Measurements from ENCODE around the gene MRPL27.

Gene MRPL27

DNA sequence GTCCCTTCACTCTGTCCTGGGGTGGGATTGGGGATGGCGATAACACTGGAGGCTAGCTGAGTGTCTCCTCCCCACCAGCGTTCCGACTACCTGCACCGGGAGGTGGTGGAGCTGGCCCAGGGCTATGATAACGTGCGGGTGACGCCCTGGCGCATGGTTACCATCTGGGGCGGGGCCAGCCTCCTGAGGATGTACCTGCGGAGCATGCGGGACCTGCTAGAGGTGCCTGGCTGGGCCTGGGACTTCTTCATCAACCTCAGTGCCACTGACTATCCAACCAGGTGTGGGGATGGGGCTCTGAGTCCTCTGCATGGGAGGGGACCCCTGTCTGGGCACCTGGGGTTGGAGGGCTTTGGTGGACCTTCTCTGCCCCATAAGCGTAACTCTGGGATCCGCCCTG lies 18.2 kb downstream of the MRPL27 start:
- no peak overlapping the region for H3K4me3 ChIP-seq (IDR thresholded peaks at IDR 0.05; ENCODE audit: insufficient read depth, low read depth, low read length)
- H3K27me3 ChIP-seq (ENCODE audit: insufficient read depth, low read depth): no peaks in the 10 kb centered on the region
- H3K9ac ChIP-seq: no peak overlapping the region
- H3K4me2 ChIP-seq: no peak overlapping the region
- no peak overlapping the region for H3K27ac ChIP-seq
- TF ChIP-seq, protein P1, sequence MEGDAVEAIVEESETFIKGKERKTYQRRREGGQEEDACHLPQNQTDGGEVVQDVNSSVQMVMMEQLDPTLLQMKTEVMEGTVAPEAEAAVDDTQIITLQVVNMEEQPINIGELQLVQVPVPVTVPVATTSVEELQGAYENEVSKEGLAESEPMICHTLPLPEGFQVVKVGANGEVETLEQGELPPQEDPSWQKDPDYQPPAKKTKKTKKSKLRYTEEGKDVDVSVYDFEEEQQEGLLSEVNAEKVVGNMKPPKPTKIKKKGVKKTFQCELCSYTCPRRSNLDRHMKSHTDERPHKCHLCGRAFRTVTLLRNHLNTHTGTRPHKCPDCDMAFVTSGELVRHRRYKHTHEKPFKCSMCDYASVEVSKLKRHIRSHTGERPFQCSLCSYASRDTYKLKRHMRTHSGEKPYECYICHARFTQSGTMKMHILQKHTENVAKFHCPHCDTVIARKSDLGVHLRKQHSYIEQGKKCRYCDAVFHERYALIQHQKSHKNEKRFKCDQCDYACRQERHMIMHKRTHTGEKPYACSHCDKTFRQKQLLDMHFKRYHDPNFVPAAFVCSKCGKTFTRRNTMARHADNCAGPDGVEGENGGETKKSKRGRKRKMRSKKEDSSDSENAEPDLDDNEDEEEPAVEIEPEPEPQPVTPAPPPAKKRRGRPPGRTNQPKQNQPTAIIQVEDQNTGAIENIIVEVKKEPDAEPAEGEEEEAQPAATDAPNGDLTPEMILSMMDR (conservative IDR thresholded peaks at IDR 0.05; ENCODE audit: low read depth, low read length): no peak
- H3K36me3 ChIP-seq (ENCODE audit: insufficient read depth): no peaks in the 10 kb centered on the region
- H3K79me2 ChIP-seq (ENCODE audit: insufficient read depth, low read depth): no peaks in the 10 kb centered on the region
- H4K20me1 ChIP-seq (ENCODE audit: insufficient read depth): no peaks in the 10 kb centered on the region
- H2AFZ ChIP-seq (ENCODE audit: low read depth): no peak overlapping the region
- H3K4me1 ChIP-seq (ENCODE audit: low read depth, poor library complexity, severe bottlenecking): no peaks in the 10 kb centered on the region

DNA sequence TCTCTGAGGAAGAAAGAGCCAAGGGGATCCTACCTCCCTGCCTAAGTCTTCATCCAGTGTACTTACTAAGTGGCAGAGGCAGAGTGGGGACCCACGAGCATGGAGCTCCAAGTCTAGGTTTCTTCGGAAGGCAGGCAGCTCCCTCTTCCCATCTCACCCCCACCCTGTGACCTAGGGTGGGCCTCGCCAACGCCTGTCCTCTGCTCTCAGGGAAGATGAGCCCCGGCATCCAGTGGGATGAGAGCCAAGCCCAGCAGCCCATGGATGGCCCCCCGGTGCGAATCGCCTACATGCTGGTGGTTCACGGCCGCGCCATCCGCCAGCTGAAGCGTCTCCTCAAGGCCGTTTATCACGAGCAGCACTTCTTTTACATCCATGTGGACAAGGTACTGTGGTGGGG lies 18.8 kb downstream of the MRPL27 start:
- no peak overlapping the region for H3K4me2 ChIP-seq
- H3K9ac ChIP-seq: no peak overlapping the region
- TF ChIP-seq, protein P1 (conservative IDR thresholded peaks at IDR 0.05; ENCODE audit: low read depth, low read length): no peak
- H3K27me3 ChIP-seq (ENCODE audit: insufficient read depth, low read depth): no peaks in the 10 kb centered on the region
- no peak overlapping the region for H2AFZ ChIP-seq (ENCODE audit: low read depth)
- H3K36me3 ChIP-seq (ENCODE audit: insufficient read depth): no peaks in the 10 kb centered on the region
- no peak overlapping the region for H3K27ac ChIP-seq
- H3K4me1 ChIP-seq (ENCODE audit: low read depth, poor library complexity, severe bottlenecking): no peaks in the 10 kb centered on the region
- H3K79me2 ChIP-seq (ENCODE audit: insufficient read depth, low read depth): peaks cover 1% of the 10 kb centered on the region; the same call in 1 of the 2 replicates
- no peaks in the 10 kb centered on the region for H4K20me1 ChIP-seq (ENCODE audit: insufficient read depth)
- no peak overlapping the region for H3K4me3 ChIP-seq (IDR thresholded peaks at IDR 0.05; ENCODE audit: insufficient read depth, low read depth, low read length)

DNA sequence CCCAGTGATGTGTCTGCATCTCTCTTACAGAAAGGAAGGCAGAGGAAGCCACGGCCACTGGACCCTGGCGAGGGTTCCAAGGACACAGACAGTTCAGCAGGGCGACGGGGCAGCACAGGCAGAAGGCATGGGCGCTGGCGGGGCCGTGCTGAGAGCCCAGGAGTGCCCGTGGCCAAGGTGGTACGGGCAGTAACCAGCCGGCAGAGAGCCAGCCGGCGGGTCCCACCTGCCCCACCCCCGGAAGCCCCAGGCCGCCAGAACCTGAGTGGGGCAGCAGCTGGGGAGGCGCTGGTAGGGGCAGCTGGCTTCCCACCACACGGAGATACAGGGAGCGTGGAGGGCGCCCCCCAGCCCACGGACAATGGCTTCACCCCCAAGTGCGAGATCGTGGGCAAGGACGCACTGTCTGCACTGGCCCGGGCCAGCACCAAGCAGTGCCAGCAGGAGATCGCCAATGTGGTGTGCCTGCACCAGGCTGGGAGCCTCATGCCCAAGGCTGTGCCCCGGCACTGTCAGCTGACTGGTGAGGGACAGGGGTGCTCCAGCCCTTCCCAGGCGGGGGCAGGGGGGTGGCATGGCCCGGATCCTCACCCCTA lies 19.3 kb downstream of the MRPL27 start:
- H2AFZ ChIP-seq (ENCODE audit: low read depth): no peak overlapping the region
- no peaks in the 10 kb centered on the region for H4K20me1 ChIP-seq (ENCODE audit: insufficient read depth)
- H3K4me1 ChIP-seq (ENCODE audit: low read depth, poor library complexity, severe bottlenecking): no peaks in the 10 kb centered on the region
- no peak overlapping the region for H3K9ac ChIP-seq
- no peak overlapping the region for H3K4me2 ChIP-seq
- H3K27me3 ChIP-seq (ENCODE audit: insufficient read depth, low read depth): no peaks in the 10 kb centered on the region
- H3K36me3 ChIP-seq (ENCODE audit: insufficient read depth): no peaks in the 10 kb centered on the region
- H3K27ac ChIP-seq: no peak overlapping the region
- TF ChIP-seq, protein P1 (conservative IDR thresholded peaks at IDR 0.05; ENCODE audit: low read depth, low read length): no peak
- H3K4me3 ChIP-seq (IDR thresholded peaks at IDR 0.05; ENCODE audit: insufficient read depth, low read depth, low read length): no peak overlapping the region
- H3K79me2 ChIP-seq (ENCODE audit: insufficient read depth, low read depth): peaks cover 5% of the 10 kb centered on the region; the same call in 1 of the 2 replicates

DNA sequence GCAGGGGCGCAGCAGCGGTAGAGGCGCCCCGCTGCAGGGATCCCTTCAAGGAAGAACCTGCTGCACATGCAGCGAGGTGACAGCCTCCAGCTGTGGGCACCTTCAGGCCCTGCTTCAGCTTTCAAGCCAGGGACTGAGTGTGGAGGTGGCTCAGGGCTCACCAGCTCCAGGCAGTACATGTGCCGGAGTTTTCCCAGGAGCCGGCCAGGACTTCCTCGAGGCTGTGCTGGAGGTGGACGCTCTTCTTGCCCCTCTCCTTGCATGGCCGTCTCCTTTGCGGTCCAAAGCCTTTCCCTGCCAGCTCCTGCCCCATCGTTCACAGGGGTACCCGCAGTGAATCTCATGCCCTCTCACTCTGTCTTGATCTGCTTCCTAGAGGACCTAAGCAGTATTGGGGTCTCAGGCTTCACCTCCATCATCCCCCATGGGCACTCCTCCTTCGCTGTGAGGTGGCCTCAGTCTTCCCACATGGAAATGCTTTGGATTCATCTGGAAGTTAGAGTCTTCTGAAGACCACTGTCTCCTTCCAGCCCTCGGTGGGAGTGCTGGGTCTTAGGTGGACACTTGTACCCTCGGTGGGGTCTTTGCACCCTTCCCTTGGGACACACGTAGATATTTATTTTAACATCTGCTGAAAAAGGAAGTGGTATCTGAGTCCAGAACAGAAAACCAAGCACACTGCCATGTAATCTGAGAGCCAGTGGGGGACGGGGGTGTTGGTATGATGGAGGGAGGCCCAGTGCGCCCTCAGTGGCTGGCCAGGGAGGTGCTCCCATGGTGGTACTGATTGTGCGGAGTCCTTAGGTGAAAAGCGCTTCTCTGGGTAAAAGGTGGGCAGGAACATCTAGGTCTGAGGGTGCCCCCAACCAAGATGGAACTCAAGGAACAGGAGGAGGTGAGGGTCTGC lies 20.0 kb downstream of the MRPL27 start:
- TF ChIP-seq, protein P1 (conservative IDR thresholded peaks at IDR 0.05; ENCODE audit: low read depth, low read length): no peak
- H3K4me1 ChIP-seq (ENCODE audit: low read depth, poor library complexity, severe bottlenecking): no peaks in the 10 kb centered on the region
- H3K27ac ChIP-seq: no peak overlapping the region
- H3K4me2 ChIP-seq: no peak overlapping the region
- no peak overlapping the region for H2AFZ ChIP-seq (ENCODE audit: low read depth)
- no peaks in the 10 kb centered on the region for H3K36me3 ChIP-seq (ENCODE audit: insufficient read depth)
- no peak overlapping the region for H3K9ac ChIP-seq
- no peaks in the 10 kb centered on the region for H3K27me3 ChIP-seq (ENCODE audit: insufficient read depth, low read depth)
- peaks cover 7% of the 10 kb centered on the region; the same call in 1 of the 2 replicates for H3K79me2 ChIP-seq (ENCODE audit: insufficient read depth, low read depth)
- H4K20me1 ChIP-seq (ENCODE audit: insufficient read depth): no peaks in the 10 kb centered on the region
- no peak overlapping the region for H3K4me3 ChIP-seq (IDR thresholded peaks at IDR 0.05; ENCODE audit: insufficient read depth, low read depth, low read length)

All from KMS-11 (cell line).